ENCODE measurements around the gene CCR7. TPM values are rescaled to one million over a fixed set of nuclear protein-coding genes. Genes with fewer than 3 reads are reported as not detected.
"Not testable (repeated sequence)": the region's sequence is repeated elsewhere in the genome, so short reads cannot be mapped to it uniquely, and the experiment has no call there.

CCR7 gene
- total and polyA plus RNA-seq, 11 donors, result 0.09 to 2.2 (median 0.23) TPM; not detected in 3

GRCh38 chr17:40574292-40574691 lies 9.0 kb upstream of the CCR7 start:
- Histone ChIP-seq H3K4me3 (no peak overlapping the region), H3K27ac (no peak overlapping the region), H3K4me1 (peaks cover 0 to 8% (median 0%) of the 10 kb centered on the region in 12 donors), H3K36me3 (no peaks in the 10 kb centered on the region), H3K9me3 (peaks cover 0 to 35% (median 11%) of the 10 kb centered on the region in 12 donors), H3K27me3 (no peaks in the 10 kb centered on the region)
- DNase-seq, result no peak
- ATAC-seq, result no peak
- intact Hi-C loops (cut with DNase I), result no loop called here
- TF ChIP-seq POLR2A (IDR thresholded peaks at IDR 0.05) (no peak), CTCF (IDR thresholded peaks at IDR 0.05) (no peak)

GRCh38 chr17:40572245-40572993 lies 7.1 kb upstream of the CCR7 start:
- H3K4me1 ChIP-seq; ATAC-seq; intact Hi-C loops (cut with DNase I); H3K4me3 ChIP-seq; DNase-seq; H3K27me3 ChIP-seq; H3K27ac ChIP-seq; H3K36me3 ChIP-seq: not testable (repeated sequence)
- H3K9me3 ChIP-seq, result peaks cover 0 to 37% (median 15%) of the 10 kb centered on the region in 12 donors
- 65 to 71% (median 68%) methylated on average over 3 of the region's 3 CpGs for WGBS, 4 donors

GRCh38 chr17:40568074-40568836 lies 3.0 kb upstream of the CCR7 start:
- Histone ChIP-seq H3K9me3 (peaks cover 0 to 19% (median 4%) of the 10 kb centered on the region in 12 donors), H3K27ac (no peak overlapping the region), H3K27me3 (peaks cover 0 to 6% (median 0%) of the 10 kb centered on the region in 9 donors), H3K4me1 (peaks cover 0 to 8% (median 0%) of the 10 kb centered on the region in 12 donors), H3K4me3 (no peak overlapping the region), H3K36me3 (no peaks in the 10 kb centered on the region)
- 74 to 86% (median 81%) methylated on average over 5 to 7 of the region's 7 CpGs for WGBS, 4 donors
- TF ChIP-seq CTCF (IDR thresholded peaks at IDR 0.05) (no peak), POLR2A (IDR thresholded peaks at IDR 0.05) (no peak)
- no peak for DNase-seq
- ATAC-seq, result no peak
- intact Hi-C loops (cut with DNase I), result loop anchor here in 1 of 10 donors (10.0 kb wide), 1 partner anchor 133 kb away; no protein-coding TSS in a partner anchor

- intact Hi-C loops (cut with DNase I), result loop anchor here in 1 of 10 donors (10.0 kb wide), 1 partner anchor 133 kb away; no protein-coding TSS in a partner anchor
- TF ChIP-seq POLR2A (IDR thresholded peaks at IDR 0.05) (no peak), CTCF (IDR thresholded peaks at IDR 0.05) (no peak)
- Histone ChIP-seq H3K27me3 (peaks cover 0 to 6% (median 0%) of the 10 kb centered on the region in 9 donors), H3K27ac (no peak overlapping the region), H3K9me3 (peaks cover 0 to 14% (median 3%) of the 10 kb centered on the region in 12 donors), H3K4me1 (peaks cover 0 to 4% (median 0%) of the 10 kb centered on the region in 12 donors), H3K36me3 (no peaks in the 10 kb centered on the region), H3K4me3 (no peak overlapping the region)
- no peak for DNase-seq
- 92 to 93% (median 92%) methylated on average over 2 of the region's 2 CpGs for WGBS, 4 donors
- ATAC-seq, result no peak
Measured at GRCh38 chr17:40567377-40567776, 2.1 kb upstream of the CCR7 start.
